Suppressor macrophage treated with lipopolysaccharide for 4 hours (primary cell): ENCODE measurements around the gene PVR.
"Not testable (repeated sequence)": the region's sequence is repeated elsewhere in the genome, so short reads cannot be mapped to it uniquely, and the experiment has no call there.

Experiments
- DNase-seq: peaks from one replicate; pipeline ENCODE4 v3.0.0-alpha.2; 2020

PVR gene

DNA sequence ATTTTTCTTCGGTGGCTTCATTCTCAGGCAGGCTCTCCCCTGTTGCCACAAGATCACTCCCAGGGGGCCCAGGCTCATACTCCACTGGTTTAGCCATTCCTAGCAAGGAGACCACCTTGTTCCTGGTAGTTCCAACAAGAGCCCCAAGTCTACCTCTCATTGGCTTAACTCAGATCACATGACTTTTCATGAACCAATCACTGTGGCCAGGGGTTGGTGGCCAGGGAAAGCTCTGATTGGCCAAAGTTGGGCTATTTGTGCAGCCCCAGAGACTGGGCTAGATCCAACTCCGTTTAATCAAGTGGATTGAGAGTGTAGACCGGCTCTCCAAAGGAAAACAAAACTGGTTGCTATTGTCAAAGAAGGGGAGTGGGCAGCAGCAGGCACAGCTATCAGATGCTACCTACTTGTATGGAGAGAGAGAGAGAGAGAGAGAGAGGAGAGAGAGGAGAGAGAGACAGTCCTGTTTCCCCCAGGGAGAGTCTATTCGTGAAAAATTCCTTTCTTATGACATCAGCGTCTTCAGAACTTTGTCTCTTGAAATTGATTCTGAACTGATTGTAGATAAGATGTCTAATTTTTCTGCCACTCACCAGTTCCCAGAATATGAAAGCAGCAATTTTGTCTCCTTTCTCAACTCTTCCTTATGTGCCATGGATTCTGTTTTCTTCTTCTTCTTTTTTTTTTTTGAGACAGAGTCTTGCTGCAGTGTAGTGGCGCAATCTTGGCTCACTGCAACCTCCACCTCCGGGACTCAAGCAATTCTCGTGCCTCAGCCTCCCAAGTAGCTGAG is 33.5 kb downstream of the PVR start:
- DNase-seq: peak; percentile 26

DNA sequence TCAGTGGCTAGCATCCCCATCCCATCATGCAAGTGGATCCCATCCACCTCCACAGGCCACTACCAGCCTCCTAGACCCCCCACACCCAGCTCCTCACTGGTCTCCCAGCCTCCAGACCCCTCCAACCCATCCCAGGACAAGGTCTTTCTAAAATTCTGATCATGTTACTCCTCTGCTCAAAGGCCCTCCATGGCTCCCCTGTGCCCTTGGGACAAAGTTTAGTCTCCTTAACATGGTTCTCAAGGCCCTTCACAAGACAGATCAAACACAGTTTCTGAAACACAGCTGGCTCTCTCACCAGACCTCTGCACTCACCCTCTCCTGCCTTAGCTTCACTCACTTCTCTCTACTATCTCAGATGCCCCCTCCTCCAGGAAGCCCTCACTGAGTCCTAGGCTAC is 36.8 kb downstream of the PVR start:
- no peak for DNase-seq

DNA sequence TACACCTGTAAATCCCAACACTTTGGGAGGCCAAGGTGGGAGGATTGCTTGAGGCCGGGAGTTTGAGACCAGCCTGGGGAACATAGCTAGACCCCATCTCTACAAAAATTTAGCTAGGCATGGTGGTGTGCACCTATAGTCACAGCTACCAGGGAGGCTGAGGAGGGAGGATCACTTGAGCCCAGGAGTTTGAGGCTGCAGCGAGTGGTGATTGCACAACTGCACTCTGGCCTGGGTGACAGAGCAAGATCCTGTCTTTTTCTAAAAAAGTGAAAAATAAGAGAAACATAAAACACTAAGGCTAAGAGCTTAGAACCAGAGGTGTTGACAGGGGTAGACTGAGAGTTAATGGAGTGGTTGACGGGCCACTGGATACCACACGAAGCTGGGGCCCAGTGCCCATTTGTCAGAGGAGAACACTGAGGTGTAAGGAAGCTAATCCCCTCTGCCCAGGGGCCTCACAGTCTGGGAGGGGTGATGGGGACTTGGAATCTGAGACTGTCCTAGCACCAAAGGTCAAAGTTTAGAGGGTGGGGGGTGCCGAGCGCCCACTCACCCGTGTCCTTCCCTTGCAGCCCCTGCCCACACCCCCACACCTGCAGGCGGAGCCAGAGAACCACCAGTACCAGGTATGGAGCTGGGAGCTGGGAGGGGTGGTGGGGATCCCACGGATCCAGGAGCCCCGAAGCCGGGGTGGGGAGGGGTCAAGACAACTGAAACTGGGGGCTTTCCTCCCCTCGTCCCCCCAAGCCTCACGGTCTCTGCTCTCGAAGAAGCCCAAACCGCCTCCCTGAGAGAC is 38.5 kb downstream of the PVR start:
- no peak for DNase-seq

DNA sequence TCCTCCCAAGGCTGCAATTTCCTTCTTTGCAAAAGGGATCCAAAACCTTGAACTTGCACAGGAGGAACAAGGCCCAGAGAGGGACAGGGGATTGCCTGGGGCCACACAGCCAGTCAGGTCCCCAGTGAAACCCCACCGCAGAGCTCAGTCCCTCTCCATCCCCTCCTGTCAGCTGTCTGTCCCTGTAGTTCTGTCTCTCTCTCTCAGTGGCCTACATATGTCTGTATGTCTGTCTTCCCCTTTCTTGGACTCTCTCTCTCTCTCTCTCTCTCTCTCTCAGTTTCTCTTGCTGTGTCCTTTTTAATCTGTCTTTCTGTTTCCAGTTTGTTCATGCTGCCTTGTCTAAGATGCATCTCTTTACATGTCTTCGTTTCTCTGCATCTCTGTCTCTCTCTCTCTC is 39.1 kb downstream of the PVR start:
- peak; percentile 44 for DNase-seq

DNA sequence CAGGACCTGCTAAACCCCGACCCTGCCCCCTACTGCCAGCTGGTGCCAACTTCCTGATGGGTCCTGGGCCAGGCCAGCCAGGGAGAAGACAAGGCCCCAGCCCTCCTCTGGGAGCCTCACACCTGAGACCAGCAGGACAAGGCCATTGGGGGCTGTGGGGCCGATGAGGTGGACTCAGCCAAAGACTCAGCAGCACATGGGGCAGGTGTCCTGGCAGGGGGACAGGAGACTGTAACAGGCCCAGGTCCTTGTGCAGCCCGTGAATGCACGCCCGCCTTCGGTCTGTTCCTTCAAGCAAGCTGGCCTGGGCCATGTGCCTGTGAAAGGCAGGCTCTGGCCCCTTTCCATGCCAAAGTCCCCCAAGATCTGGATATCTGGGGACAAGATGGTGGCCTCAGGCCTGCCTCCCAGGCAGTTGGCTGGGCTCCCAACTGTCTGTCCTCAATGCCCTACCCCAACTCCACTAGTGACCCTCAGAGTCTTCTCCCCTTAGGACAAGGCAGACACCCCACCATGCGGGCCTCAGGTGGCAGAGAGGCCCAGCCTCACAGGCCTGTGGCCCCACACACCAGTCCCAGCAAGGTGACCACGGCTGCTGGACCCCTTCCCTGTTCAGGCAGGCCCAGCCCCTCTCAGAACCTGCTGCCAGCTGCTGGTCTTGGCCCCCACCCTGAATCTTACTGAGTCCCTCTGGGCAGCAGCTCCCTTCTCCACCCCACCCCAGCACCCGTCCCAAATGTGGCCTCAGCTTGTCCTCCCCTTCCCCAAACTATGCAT is 39.9 kb downstream of the PVR start:
- no peak for DNase-seq

DNA sequence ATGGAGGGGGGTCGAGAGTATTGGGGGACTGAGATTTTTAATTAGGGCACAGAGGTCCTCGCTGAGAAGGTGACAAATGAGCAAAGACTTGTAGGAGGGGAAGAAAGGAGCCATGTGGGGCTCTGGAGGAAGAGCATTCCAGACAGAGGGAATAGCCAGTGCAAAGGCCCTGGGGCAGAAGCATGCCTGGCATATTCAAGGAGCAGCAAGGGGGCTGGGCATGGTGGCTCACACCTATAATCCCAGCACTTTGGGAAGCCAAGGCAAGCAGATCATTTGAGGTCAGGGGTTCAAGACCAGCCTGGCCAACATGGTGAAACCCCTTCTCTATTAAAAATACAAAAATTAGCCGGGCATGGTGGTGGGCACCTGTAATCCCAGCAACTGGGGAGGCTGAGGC is 40.7 kb downstream of the PVR start:
- DNase-seq: not testable (repeated sequence)

DNA sequence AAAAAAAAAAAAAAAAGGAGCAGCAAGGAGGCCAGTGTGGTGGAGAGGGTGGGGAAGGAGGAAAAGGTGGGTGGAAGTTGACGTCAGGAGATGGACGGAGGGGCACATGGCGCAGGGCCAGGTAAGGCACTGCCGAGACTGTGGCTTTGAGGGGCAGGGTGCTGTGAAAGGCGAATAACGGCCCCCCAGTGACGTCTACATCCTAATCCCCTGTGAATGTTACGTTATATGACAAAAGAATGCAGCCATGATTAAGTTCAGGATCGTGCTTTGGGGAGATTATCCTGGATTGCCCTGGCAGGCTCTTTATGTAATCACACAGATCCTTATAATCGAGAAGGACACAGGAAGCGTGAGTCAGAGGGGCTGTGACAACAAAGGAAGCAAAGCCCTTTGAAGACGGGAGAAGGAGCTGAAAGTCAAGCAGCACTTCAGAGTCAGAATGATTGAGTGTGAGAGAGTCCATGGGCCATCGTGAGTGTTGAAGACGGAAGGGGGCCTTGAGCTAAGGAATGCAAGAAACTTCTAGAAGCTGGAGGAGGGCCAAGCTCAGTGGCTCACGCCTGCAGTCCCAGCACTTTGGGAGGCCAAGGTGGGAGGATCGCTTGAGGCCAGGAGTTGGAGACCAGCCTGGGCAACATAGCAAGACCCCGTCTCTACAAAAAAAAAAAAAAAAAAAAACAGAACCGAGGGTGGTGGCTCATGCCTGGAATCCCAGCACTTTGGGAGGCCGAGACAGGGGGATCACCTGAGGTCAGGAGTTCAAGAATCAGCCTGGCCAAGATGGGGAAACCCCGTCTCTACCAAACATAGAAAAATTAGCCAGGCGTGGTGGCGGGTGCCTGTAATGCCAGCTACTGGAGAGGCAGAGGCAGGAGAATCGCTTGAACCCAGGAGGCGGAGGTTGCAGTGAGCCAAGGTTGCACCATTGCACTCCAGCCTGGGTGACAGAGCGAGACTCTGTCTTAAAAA is 41.5 kb downstream of the PVR start:
- DNase-seq: peak; percentile 88

DNA sequence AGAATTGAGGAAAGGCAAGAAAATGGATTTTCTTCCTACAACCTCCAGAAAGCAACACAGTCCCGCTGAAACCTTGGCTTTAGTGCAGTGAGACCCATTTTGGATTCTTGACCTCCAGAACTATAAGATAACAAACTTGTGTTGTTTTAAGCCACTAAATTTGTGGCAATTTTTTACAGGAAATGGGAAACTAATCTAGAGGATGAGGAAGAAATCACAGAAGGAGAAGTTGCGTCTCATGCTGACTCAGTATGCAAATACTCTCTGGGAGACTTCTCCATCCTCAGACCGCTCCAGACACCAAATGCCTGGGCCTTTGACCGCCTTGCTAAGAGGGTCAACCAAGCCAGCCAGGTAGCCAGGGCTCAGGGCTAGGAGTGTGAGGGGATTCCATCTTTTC is 42.2 kb downstream of the PVR start:
- peak; percentile 89 for DNase-seq

DNA sequence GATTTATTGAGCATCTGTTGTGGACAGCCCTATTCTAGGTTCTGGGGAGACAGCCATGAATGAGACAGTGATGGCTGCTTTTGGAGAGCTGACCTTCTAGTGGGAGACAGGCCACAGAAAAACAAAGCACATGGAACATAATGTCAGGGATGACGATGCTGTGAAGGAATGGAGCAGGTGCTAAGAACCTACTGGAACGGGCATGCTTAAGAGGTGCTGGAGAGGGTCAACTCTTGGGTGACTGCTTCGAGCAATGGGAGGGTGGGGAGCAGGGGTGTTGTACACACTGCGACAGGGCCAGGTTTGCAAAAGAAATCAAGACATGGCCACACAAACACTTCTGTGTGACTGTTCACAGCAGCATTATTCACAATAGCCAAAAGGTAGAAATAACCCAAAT is 43.2 kb downstream of the PVR start:
- DNase-seq: no peak

DNA sequence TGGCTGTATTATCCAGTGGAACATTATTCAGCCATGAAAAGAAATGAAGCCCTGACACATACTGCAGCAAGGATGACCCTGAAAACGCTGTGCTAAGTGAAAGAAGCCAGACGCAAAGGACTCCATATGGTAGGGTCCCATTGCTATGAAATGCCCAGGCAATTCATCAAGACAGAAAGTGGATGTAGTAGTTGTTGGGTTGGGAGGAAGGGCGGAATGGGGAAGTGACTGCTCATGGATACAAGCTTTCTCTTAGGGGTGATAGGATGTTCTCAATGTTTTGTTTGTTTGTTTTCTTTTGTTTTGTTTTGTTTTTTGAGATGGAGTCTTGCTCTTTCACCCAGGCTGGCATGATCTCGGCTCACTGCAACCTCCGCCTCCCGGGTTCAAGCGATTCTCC is 44.2 kb downstream of the PVR start:
- DNase-seq: peak; percentile 78

DNA sequence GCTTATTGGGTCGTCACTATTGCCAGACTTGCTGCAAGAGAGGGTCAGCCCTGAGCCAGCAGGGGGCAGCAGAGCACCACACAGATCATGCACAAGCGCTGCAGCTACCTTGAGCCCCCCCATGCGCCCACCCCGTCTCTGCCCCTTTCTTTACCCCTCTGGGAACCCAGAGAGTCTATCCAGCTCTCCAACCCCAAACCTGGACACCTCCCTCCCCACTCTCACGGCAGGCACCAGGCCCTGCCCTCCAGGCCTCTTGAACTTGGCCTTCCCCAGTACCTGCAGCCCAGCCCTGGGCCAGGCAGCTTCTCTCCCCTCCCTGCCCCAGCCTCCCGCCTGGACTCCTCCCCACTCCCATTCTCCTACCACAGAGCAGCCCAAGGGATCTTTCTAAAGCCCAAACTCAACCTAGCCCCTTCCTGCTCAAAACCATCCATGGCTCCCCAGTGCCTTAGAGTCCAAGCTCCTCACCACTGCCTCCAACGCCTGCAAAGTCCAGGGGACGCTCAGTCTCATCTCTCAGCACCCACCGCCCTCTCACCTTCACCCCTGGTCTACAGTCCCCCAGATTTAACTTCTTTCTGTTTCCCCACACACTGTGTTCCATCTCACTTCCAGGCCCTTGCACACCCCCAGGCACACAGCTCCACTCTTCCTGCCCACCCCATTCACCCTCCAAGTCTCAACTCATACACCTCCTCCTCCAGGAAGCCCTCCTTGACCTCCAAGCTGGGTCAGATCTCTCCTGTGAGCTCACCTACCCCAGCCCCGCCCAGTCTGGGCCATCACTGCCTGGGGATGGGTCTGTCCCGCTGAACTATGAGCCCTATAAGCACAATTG is 45.8 kb downstream of the PVR start:
- peak; percentile 80 for DNase-seq

DNA sequence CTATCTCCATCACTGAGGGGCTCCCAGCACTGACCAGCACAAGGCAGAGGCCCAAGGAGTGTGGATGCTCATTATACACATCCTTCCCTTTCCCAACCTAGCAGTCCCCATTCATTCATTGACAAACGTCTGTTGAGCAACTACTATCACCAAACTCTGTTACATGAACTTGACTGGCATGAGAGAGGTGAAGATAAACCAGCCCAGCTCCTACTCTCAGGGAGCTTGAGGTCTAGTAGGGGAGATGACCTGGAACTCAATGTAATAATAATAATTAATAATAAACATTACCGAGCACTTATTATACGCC is 46.4 kb downstream of the PVR start:
- no peak for DNase-seq

DNA sequence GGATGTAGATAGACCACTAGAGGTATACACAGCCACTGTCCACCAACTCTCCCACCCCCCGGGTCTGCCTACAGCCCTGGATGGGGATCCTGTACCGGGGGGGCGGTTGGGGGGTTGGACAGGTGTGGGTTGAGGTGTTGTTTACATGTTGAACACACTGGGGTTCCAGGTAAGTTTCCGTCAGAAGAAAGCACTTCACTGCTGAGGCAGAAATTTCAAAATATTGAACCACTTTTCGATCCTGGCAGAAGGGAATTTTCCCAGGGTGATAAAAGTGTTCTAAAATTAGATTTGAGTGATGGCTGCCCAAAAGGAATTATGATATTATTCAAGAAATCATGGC is 48.6 kb downstream of the PVR start:
- no peak for DNase-seq

DNA sequence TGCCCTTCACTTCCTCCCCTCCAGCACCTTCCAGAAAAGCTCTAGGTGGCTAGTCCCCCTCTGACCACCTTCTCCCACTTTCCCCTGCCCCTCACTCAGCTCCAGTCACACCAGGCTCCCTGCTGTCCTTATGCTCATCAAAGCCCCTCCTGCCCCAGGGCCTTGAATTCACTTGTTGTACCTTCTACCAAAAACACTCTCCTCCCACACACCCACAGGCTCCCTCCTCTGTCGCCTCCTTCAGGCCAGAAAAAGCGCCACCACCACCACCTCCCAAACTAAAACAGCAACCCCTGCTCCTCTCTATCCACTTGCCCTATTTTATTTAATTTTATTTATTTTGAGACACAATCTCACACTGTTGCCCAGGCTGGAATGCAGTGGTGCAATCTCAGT is 50.5 kb downstream of the PVR start:
- DNase-seq: peak; percentile 35

DNA sequence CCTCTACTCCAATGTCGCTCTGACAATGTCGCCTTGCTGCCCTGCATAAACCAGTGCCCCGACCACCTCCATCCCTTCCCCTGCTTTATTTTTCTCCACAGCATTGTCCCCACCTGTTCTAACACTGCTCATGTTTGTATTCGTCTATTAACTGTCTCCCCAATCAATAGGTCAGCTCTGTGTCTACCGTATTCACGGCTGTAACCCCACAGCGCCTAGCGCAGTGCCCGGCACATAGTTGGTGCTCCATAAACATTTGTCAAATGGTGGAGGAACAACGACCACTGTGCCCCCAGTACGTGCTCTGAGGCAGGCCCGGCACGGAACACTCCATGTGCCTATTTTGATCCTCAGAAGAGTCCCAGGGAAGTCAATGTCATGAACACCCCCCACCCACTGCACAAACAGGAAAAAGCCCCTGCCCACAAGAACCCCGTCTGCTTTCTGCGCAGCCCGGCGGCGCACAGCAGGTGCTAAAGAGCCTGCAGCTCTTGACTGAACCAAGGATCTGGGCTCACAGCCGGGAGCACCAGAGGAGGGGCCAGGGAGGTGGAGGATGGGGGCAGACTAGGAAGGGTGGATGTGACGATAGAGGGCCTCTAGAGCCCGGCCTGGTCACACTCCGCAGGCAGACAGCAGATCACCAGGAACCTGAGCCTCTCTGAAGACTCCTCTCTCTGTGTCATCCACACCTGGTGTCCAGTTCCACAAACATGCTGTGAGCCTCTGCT is 53.4 kb downstream of the PVR start:
- DNase-seq: no peak

DNA sequence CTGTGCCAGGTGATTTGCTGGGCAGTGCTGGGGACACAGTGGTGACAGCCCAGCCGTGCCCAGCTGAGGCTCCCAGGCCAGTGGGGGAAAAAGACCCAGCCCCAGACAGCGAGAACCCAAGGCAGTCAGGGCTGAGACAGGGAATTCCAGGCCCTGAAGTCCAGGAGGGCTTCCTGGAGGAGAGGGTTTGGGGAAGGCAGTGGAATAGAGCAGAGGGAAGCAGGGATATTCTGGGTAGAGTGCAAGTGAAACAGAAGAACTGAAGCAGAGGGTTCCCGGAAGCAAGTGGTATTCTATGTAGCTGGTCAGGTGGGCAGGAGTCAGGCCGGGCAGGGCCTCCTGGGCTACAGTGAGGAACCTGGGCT is 53.9 kb downstream of the PVR start:
- DNase-seq: no peak

DNA sequence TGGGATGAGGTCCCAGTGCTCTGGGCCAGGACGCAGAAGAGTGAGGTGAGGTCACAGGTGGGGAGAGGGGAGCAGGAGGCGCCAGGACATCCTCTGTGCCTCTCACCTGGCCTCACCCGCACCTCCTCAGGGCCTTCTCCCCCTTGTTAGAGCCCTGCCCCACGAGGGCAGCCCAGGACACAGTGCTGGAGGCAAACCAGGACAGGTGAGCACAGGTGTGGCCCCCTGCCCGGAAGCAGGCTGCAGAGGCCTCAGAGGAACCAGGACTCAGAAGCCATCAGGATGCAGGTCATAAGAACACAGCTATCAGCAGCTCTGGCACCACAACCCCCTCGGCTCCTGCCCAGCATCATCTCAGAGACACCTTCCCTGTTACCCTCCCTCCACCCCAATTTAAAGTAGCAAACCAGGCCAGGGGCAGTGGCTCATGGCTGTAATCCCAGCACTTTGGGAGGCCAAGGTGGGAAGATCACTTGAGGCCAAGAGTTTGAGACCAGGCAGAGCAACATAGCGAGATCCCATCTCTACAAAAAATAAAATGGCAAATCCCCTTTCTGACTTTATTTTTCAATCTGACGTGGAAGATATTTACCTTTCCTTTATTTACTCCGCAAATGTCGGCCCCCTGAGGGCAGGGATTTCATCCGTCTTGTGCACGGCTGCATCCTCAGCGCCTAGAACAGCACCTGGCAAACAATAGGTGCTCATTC is 54.9 kb downstream of the PVR start, which contains the start of gene CEACAM16:
CEACAM16 (plus strand) TSS at position 660 of the 710 bp plus-strand sequence. CDS start 2,306 bp downstream, outside the sequence.
- DNase-seq: no peak

DNA sequence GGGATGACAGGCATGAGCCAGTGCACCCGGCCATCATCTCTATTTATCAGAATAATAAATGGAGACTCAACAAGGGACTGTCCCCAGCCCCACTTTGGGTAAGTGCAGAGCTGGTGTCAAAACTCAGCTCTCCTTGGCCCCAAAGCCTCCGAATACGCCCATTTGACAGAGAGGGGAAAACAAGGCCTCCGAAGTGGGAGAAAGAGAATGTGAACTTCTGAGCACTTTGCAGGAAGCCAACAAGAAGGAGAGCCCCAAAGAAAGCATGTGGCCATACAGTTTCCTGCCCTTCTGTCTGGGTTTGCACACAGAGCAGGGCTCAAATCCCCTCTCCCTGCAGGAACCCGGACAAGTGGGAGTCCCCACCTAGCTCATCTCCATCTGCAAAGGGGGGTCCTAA is 56.8 kb downstream of the PVR start:
- no peak for DNase-seq

DNA sequence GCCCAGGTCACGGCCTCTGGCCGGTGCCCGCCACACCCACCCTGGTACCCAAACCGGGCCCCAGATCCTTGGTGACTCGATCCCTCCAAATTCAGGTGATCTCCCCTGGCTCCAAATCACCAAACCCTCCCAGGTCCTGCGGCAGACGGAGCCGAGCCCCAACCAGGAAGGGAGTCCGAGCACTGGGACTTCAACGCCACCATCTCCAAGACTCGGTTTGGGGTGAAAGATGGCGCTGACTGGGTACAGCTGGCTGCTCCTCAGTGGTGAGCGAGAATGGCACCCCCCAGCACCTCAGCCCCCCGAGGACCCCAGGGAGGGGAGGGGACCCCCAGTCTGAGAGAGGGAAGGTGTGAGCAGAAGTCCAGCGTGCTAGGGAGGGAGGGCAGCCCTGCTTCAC is 57.5 kb downstream of the PVR start:
- no peak for DNase-seq

DNA sequence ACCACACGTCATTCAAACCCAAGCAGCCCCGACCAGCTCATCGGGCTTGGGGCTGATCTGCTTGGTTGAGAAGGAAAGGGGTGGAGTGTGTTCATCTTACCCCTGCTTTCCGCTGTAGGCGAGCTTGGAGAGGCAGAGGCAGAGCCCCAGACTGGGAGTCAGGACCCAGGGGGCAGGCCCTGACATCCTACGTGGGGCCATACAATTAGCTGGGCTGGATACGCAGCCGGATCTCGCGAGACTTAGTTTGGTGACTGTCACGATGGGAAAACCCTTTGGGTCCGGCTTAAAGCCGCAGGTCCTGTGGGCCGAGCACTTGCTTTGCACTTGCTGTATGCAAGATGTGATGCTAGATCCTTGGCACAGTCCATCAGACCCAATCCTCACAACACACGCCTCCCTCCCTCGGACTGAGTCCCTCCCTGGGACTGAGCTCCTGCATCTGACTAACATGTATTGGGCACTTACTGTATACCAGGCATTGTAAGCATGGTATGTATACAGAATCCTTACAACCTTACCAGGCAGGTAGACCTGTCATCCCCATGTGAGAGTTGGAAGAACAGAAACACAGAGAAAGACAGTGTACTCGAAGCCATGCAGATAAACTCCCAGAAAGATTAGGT is 59.0 kb downstream of the PVR start:
- no peak for DNase-seq
